ENCODE measurements around the gene UBXN2A. TPM values are rescaled to one million over a fixed set of nuclear protein-coding genes. Genes with fewer than 3 reads are reported as not detected.

The UBXN2A gene
- total and polyA plus RNA-seq, 4 donors: 4.7 to 23.3 (median 8.1) TPM

DNA sequence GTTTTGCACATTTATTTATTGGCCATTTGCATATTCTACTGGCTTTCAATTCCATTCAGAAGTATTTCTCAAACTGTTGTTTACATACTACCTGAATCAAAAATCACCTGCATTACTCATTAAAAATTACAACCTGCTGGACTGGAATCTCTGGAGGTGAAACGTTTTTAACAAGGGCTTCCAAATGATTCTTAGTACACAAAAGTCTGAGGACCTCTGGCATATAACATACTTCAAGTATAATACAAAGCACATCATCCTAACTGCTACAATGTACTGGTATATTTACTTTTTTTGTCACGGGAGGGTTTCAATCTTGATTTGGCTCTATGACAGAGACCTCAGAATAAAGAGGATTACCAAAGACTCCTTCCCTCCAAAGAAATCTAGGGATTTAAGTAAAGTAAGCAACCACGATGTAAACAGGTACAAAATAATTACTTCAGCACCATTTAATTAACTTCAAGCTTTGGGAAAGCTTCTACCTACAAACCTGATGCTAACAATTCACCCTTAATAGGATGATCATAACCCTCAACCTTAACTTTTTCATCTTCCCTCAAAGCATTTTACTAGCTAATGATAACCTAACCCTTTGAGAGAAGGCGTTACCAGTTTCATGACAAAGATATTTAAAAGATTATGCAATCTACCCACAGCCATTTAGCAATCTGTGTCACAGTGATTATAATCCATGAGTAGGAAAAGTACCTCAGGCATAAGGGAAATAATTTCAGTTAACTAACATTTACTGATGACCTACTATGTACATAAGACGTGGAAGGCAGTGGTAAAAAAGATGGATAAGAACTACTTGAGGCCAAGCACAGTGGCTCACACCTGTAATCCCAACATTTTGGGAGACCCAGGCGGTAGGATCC lies 38.1 kb upstream of the UBXN2A start:
- DNase-seq (peak in 1 of 3 donors; percentile 15), ATAC-seq (ENCODE audit: insufficient read depth, low FRiP score) (peak; percentile 23)
- H3K27me3 ChIP-seq (ENCODE audit: control insufficient read depth in 3 of 3, insufficient read depth in 3 of 3, low read length in 2 of 3): no peaks in the 10 kb centered on the region
- H3K27ac ChIP-seq (ENCODE audit: low read depth in 1 of 2, low read length in 1 of 2): no peak overlapping the region
- H3K9ac ChIP-seq (ENCODE audit: insufficient read depth in 1 of 2, low read length in 2 of 2): no peak overlapping the region
- H3K4me3 ChIP-seq: no peak overlapping the region
- WGBS, 2 donors: 53 to 56% methylated on average over 6 of the region's 6 CpGs
- TF ChIP-seq, protein P1, sequence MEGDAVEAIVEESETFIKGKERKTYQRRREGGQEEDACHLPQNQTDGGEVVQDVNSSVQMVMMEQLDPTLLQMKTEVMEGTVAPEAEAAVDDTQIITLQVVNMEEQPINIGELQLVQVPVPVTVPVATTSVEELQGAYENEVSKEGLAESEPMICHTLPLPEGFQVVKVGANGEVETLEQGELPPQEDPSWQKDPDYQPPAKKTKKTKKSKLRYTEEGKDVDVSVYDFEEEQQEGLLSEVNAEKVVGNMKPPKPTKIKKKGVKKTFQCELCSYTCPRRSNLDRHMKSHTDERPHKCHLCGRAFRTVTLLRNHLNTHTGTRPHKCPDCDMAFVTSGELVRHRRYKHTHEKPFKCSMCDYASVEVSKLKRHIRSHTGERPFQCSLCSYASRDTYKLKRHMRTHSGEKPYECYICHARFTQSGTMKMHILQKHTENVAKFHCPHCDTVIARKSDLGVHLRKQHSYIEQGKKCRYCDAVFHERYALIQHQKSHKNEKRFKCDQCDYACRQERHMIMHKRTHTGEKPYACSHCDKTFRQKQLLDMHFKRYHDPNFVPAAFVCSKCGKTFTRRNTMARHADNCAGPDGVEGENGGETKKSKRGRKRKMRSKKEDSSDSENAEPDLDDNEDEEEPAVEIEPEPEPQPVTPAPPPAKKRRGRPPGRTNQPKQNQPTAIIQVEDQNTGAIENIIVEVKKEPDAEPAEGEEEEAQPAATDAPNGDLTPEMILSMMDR (IDR thresholded peaks at IDR 0.05; ENCODE audit: control extremely low read depth, extremely low read depth): no peak
- no peaks in the 10 kb centered on the region for H3K9me3 ChIP-seq (ENCODE audit: control insufficient read depth in 4 of 4, insufficient read depth in 3 of 4, low read length in 3 of 4)
- H3K36me3 ChIP-seq (ENCODE audit: control insufficient read depth in 4 of 4, insufficient read depth in 4 of 4, low read length in 4 of 4): no peaks in the 10 kb centered on the region
- H3K4me1 ChIP-seq (ENCODE audit: control insufficient read depth in 5 of 5, insufficient read depth in 5 of 5, low read length in 5 of 5): peaks cover 0 to 12% (median 4%) of the 10 kb centered on the region in 5 donors

DNA sequence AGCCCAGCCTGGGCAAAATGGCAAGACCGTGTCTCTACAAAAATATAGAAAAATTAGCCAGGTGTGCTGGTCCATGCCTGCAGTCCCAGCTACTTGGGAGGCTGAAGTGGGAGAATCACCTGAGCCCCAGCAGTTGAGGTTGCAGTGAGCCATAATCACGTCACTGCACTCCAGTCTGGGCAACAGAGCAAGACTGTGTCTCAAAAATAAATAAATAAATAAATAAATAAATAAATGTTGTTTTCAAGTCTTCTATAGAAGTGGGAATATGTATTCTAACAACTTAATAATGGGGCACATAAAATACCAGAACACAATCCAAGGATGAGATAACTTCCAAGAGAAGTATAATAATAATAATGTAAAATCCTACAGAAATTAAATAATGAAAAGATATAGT lies 37.2 kb upstream of the UBXN2A start:
- 94 to 98% methylated on average over 2 of the region's 2 CpGs for WGBS, 2 donors
- Histone ChIP-seq H3K4me1 (ENCODE audit: control insufficient read depth in 5 of 5, insufficient read depth in 5 of 5, low read length in 5 of 5) (peaks cover 0 to 12% (median 4%) of the 10 kb centered on the region in 5 donors), H3K27ac (ENCODE audit: low read depth in 1 of 2, low read length in 1 of 2) (no peak overlapping the region), H3K9me3 (ENCODE audit: control insufficient read depth in 4 of 4, insufficient read depth in 3 of 4, low read length in 3 of 4) (no peaks in the 10 kb centered on the region), H3K4me3 (no peak overlapping the region), H3K27me3 (ENCODE audit: control insufficient read depth in 3 of 3, insufficient read depth in 3 of 3, low read length in 2 of 3) (no peaks in the 10 kb centered on the region), H3K9ac (ENCODE audit: insufficient read depth in 1 of 2, low read length in 2 of 2) (no peak overlapping the region), H3K36me3 (ENCODE audit: control insufficient read depth in 4 of 4, insufficient read depth in 4 of 4, low read length in 4 of 4) (no peaks in the 10 kb centered on the region)
- ATAC-seq (ENCODE audit: insufficient read depth, low FRiP score) (no peak), DNase-seq (no peak)
- TF ChIP-seq, protein P1 (IDR thresholded peaks at IDR 0.05; ENCODE audit: control extremely low read depth, extremely low read depth): no peak

DNA sequence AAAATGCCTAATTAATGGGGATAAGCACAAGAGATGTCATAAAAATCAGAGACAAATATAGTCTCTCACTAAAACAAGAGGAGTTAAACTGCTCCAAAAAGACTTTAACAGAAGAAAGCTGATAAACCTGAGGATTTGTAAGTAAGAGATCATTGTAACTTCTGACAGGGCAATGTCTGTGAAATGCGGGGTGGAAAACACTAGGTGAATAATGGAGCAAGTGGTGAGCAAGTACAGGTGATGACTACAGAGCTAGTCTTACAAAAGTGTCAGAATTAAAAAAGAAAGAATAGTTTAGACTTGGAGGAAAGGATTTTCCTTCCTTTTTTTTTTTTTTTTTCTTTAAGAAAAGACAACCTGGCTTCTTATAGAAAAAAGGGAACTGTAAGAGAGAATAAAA lies 36.0 kb upstream of the UBXN2A start:
- ATAC-seq (ENCODE audit: insufficient read depth, low FRiP score) (no peak), DNase-seq (no peak)
- Histone ChIP-seq H3K4me1 (ENCODE audit: control insufficient read depth in 5 of 5, insufficient read depth in 5 of 5, low read length in 5 of 5) (peaks cover 0 to 12% (median 4%) of the 10 kb centered on the region in 5 donors), H3K9me3 (ENCODE audit: control insufficient read depth in 4 of 4, insufficient read depth in 3 of 4, low read length in 3 of 4) (no peaks in the 10 kb centered on the region), H3K27me3 (ENCODE audit: control insufficient read depth in 3 of 3, insufficient read depth in 3 of 3, low read length in 2 of 3) (no peaks in the 10 kb centered on the region), H3K36me3 (ENCODE audit: control insufficient read depth in 4 of 4, insufficient read depth in 4 of 4, low read length in 4 of 4) (no peaks in the 10 kb centered on the region), H3K9ac (ENCODE audit: insufficient read depth in 1 of 2, low read length in 2 of 2) (no peak overlapping the region), H3K27ac (ENCODE audit: low read depth in 1 of 2, low read length in 1 of 2) (no peak overlapping the region), H3K4me3 (no peak overlapping the region)
- WGBS, 2 donors: 88 to 90% methylated on average over 1 of the region's 1 CpG
- TF ChIP-seq, protein P1 (IDR thresholded peaks at IDR 0.05; ENCODE audit: control extremely low read depth, extremely low read depth): no peak

All from lung (tissue), 12 donors.